Stimulated activated CD8-positive, alpha-beta memory T cell treated with anti-CD3 and anti-CD28 coated beads, Interleukin-7, amount 100 ng/mL, for 24 hours (primary cell): Measurements from ENCODE around the gene PRSS12.

Experiments used
- DNase-seq: peaks from one replicate; pipeline ENCODE4 v3.0.0-alpha.2; 2020; ENCODE audit warnings: low read depth

Gene PRSS12

GRCh38 chr4:118357601-118358000 lies 4.8 kb upstream of the PRSS12 start:
- DNase-seq, result no peak

GRCh38 chr4:118356731-118357130 lies 3.9 kb upstream of the PRSS12 start:
- no peak for DNase-seq

- DNase-seq, result no peak
Observed at GRCh38 chr4:118356111-118356510, 3.3 kb upstream of the PRSS12 start.

GRCh38 chr4:118354913-118355312 lies 2.1 kb upstream of the PRSS12 start:
- DNase-seq, result no peak

- DNase-seq, result no peak
Observed at GRCh38 chr4:118353534-118354030, 779 bp upstream of the PRSS12 start.

- DNase-seq, result no peak
Observed at GRCh38 chr4:118351851-118352827, 664 bp downstream of the PRSS12 start.

- no peak for DNase-seq
Observed at GRCh38 chr4:118350961-118351360, 1.8 kb downstream of the PRSS12 start.

- no peak for DNase-seq
Observed at GRCh38 chr4:118348886-118349285, 3.9 kb downstream of the PRSS12 start.

GRCh38 chr4:118346495-118346894 lies 6.3 kb downstream of the PRSS12 start:
- no peak for DNase-seq

GRCh38 chr4:118345813-118346212 lies 7.0 kb downstream of the PRSS12 start:
- no peak for DNase-seq

GRCh38 chr4:118344801-118345200 lies 8.0 kb downstream of the PRSS12 start:
- DNase-seq, result no peak

GRCh38 chr4:118343501-118343900 lies 9.3 kb downstream of the PRSS12 start:
- no peak for DNase-seq

GRCh38 chr4:118340109-118340508 lies 12.7 kb downstream of the PRSS12 start:
- no peak for DNase-seq

- no peak for DNase-seq
Observed at GRCh38 chr4:118338981-118339765, 13.6 kb downstream of the PRSS12 start.

- no peak for DNase-seq
Observed at GRCh38 chr4:118338518-118338917, 14.3 kb downstream of the PRSS12 start.

GRCh38 chr4:118337954-118338353 lies 14.8 kb downstream of the PRSS12 start:
- DNase-seq, result no peak

- DNase-seq, result no peak
Observed at GRCh38 chr4:118335774-118336173, 17.0 kb downstream of the PRSS12 start.

GRCh38 chr4:118335324-118335723 lies 17.5 kb downstream of the PRSS12 start:
- no peak for DNase-seq

- DNase-seq, result no peak
Observed at GRCh38 chr4:118331352-118331751, 21.5 kb downstream of the PRSS12 start.

- no peak for DNase-seq
Observed at GRCh38 chr4:118329849-118330248, 23.0 kb downstream of the PRSS12 start.

GRCh38 chr4:118327554-118328241 lies 25.1 kb downstream of the PRSS12 start:
- DNase-seq, result no peak

GRCh38 chr4:118326585-118326984 lies 26.2 kb downstream of the PRSS12 start:
- no peak for DNase-seq
